IMR-90 (cell line): ENCODE data around the gene LTBP1. TPM values are rescaled to one million over a fixed set of nuclear protein-coding genes. Genes with fewer than 3 reads are reported as not detected.
"Not testable (repeated sequence)": the region's sequence is repeated elsewhere in the genome, so short reads cannot be mapped to it uniquely, and the experiment has no call there.

Experiments used
- ATAC-seq: fragments of 200-7000 bp; cut with Tn5 transposase; 2 replicates; pipeline ENCODE4 v1.9.1; 2020; ENCODE audit warnings: low read depth, mild to moderate bottlenecking, moderate library complexity
- BruUV-seq: library from RNA; stranded (reverse); fragments of 400-500 nt; replicated peaks from 2 replicates; lab custom pipeline; 2021; lab: Mats Ljungman, UMichigan
- CTCF ChIA-PET: fragments of 300-600 bp; formaldehyde crosslinking; extraction: SDS; loops from one replicate; lab custom pipeline; 2021; ENCODE audit warnings: antibody characterized with exemption; lab: Yijun Ruan, JAX
- POLR2A ChIA-PET: fragments of 300-600 bp; sonication (Branson Sonifier 250); formaldehyde crosslinking; loops from one replicate; lab custom pipeline; 2022; ENCODE audit warnings: antibody characterized with exemption; ENCODE audit not compliant: unreplicated experiment; lab: Charles Lee
- DNase-seq: peaks from one replicate; pipeline ENCODE4 v3.0.0; 2013
- H2AFZ ChIP-seq: replicated peaks from 2 replicates; pipeline ENCODE3; 2013; ENCODE audit warnings: low read length, mild to moderate bottlenecking; ENCODE audit not compliant: poor library complexity
- H2AK5ac ChIP-seq: 2 replicates; pipeline ENCODE4 v1.6.1; 2013; ENCODE audit warnings: low read depth, low read length, inconsistent platforms
- H2AK9ac ChIP-seq: replicated peaks from 2 replicates; pipeline ENCODE3; 2013; ENCODE audit warnings: mild to moderate bottlenecking, low read depth, low read length, moderate library complexity; ENCODE audit not compliant: poor library complexity
- H2BK120ac ChIP-seq: 2 replicates; pipeline ENCODE4 v1.6.1; 2013; ENCODE audit warnings: low read depth, low read length, inconsistent platforms
- H2BK15ac ChIP-seq: 3 replicates; pipeline ENCODE4 v1.6.1; 2013; ENCODE audit warnings: low read depth, low read length, inconsistent platforms
- H2BK20ac ChIP-seq: 2 replicates; pipeline ENCODE4 v1.6.1; 2013; ENCODE audit warnings: low read depth, mild to moderate bottlenecking, inconsistent platforms, low read length, moderate library complexity
- H2BK5ac ChIP-seq: 2 replicates; pipeline ENCODE4 v1.6.1; 2013; ENCODE audit warnings: mild to moderate bottlenecking, low read depth, low read length, inconsistent platforms; ENCODE audit not compliant: poor library complexity, severe bottlenecking
- H3K14ac ChIP-seq: replicated peaks from 2 replicates; pipeline ENCODE4 v1.6.1; 2013; ENCODE audit warnings: low read depth, low read length, inconsistent platforms
- H3K18ac ChIP-seq: 2 replicates; pipeline ENCODE4 v1.6.1; 2013; ENCODE audit warnings: low read depth, low read length, control low read depth
- H3K23ac ChIP-seq: 2 replicates; pipeline ENCODE4 v1.6.1; 2013; ENCODE audit warnings: low read depth, low read length, inconsistent platforms
- H3K27ac ChIP-seq: 2 replicates; pipeline ENCODE4 v1.5.1; 2013; ENCODE audit warnings: mild to moderate bottlenecking, control low read depth, low read length; ENCODE audit not compliant: insufficient read depth
- H3K27me3 ChIP-seq: 2 replicates; pipeline ENCODE4 v1.6.1; 2013; ENCODE audit warnings: low read length; ENCODE audit not compliant: control insufficient read depth, insufficient read depth
- H3K36me3 ChIP-seq: 2 replicates; pipeline ENCODE4 v1.6.1; 2013; ENCODE audit warnings: low read length, mixed read lengths; ENCODE audit not compliant: control insufficient read depth, insufficient read depth
- H3K4ac ChIP-seq: 2 replicates; pipeline ENCODE4 v1.6.1; 2013; ENCODE audit warnings: low read depth, low read length, inconsistent platforms
- H3K4me1 ChIP-seq: 2 replicates; pipeline ENCODE4 v1.6.1; 2013; ENCODE audit warnings: low read length, mixed read lengths; ENCODE audit not compliant: control insufficient read depth, insufficient read depth
- H3K4me2 ChIP-seq: 2 replicates; pipeline ENCODE4 v1.6.1; 2013; ENCODE audit warnings: low read depth, mild to moderate bottlenecking, control low read depth, low read length, moderate library complexity
- H3K4me3 ChIP-seq: 2 replicates; pipeline ENCODE4 v1.5.1; 2013; ENCODE audit warnings: low read depth, mild to moderate bottlenecking, control low read depth, low read length, moderate library complexity; ENCODE audit not compliant: insufficient read depth
- H3K56ac ChIP-seq: 2 replicates; pipeline ENCODE4 v1.6.1; 2013; ENCODE audit warnings: low read length, inconsistent platforms; ENCODE audit not compliant: insufficient read depth; ENCODE audit errors: extremely low read depth
- H3K79me1 ChIP-seq, 2 experiments: 2 replicates each; pipeline ENCODE4 v1.6.1; 2013; ENCODE audit warnings: low read length in 2 of 2, inconsistent platforms in 1 of 2, low read depth in 1 of 2
- H3K9ac ChIP-seq: 2 replicates; pipeline ENCODE4 v1.6.1; 2013; ENCODE audit warnings: low read depth, low read length, control low read depth
- H3K9me1 ChIP-seq: 2 replicates; pipeline ENCODE4 v1.6.1; 2013; ENCODE audit warnings: low read length, inconsistent platforms; ENCODE audit not compliant: insufficient read depth
- H3K9me3 ChIP-seq: 2 replicates; pipeline ENCODE4 v1.6.1; 2013; ENCODE audit warnings: low read length; ENCODE audit not compliant: control insufficient read depth, insufficient read depth
- H4K20me1 ChIP-seq: 2 replicates; pipeline ENCODE4 v1.6.1; 2013; ENCODE audit warnings: low read length, inconsistent platforms; ENCODE audit not compliant: insufficient read depth
- H4K5ac ChIP-seq: 2 replicates; pipeline ENCODE4 v1.6.1; 2013; ENCODE audit warnings: mild to moderate bottlenecking, low read depth, low read length, control low read depth
- H4K8ac ChIP-seq, 2 experiments: 2 replicates each; pipeline ENCODE4 v1.6.1; 2013; ENCODE audit warnings: low read depth in 2 of 2, low read length in 2 of 2, control low read depth in 1 of 2, inconsistent platforms in 1 of 2
- H4K91ac ChIP-seq: 2 replicates; pipeline ENCODE4 v1.6.1; 2013; ENCODE audit warnings: low read depth, low read length, inconsistent platforms; ENCODE audit not compliant: insufficient read depth
- WGBS, 2 experiments: methylation state at CpG; one replicate each; pipeline versions ENCODE4 v1.1.5 to v1.1.7; 2013; ENCODE audit warnings: missing lambda C conversion rate in 2 of 2; ENCODE audit not compliant: insufficient read length in 1 of 2; ENCODE audit errors: extremely low coverage in 2 of 2; 5-methylcytosine and 5-hydroxymethylcytosine counted together
- dilution Hi-C: fragments of 300-500 bp; cut with HindIII; formaldehyde crosslinking; loops from one replicate; pipeline ENCODE4 v1.14.3; 2018; ENCODE audit warnings: low sequenced_read_pairs; ENCODE audit not compliant: unreplicated experiment
- in situ Hi-C: fragments of 300-500 bp; cut with MboI; formaldehyde crosslinking; loops from 3 replicates; pipeline ENCODE4 v1.14.3; 2019; ENCODE audit warnings: low sequenced_read_pairs, inconsistent platforms, mixed read lengths
- intact Hi-C: fragments of 100-400 bp; cut with micrococcal nuclease; formaldehyde crosslinking; loops from 2 replicates; pipeline ENCODE4 v1.10.0; 2022
- polyA plus RNA-seq, 3 experiments: library from polyadenylated mRNA; depleted of rRNA; stranded (reverse); fragments of >200 nt; gene quantifications; 2 replicates each; pipeline ENCODE4 v1.2.3, GENCODE V29; 2012; ENCODE audit warnings: low replicate concordance in 1 of 3
- total RNA-seq: library from RNA; depleted of rRNA; stranded (reverse); fragments of >200 nt; gene quantifications from 2 replicates; pipeline ENCODE4 v1.2.3, GENCODE V29; 2012

The LTBP1 gene
- total and polyA plus RNA-seq, 2 of the 4 experiments (the other 2 are of a cell fraction) = 235 to 326 TPM

- H2BK15ac ChIP-seq, H3K36me3 ChIP-seq, H3K14ac ChIP-seq, DNase-seq, POLR2A ChIA-PET, H3K9me1 ChIP-seq, H4K5ac ChIP-seq, H4K20me1 ChIP-seq, BruUV-seq, CTCF ChIA-PET, H2BK120ac ChIP-seq, H3K4me1 ChIP-seq, H2BK20ac ChIP-seq, H4K91ac ChIP-seq, H3K27me3 ChIP-seq, intact Hi-C loops, H3K27ac ChIP-seq, ATAC-seq, H3K9ac ChIP-seq, H2AK5ac ChIP-seq, dilution Hi-C loops, H3K23ac ChIP-seq, H3K9me3 ChIP-seq, H3K79me1 ChIP-seq, H3K4me3 ChIP-seq, H3K4me2 ChIP-seq, H2BK5ac ChIP-seq, H3K18ac ChIP-seq, H3K56ac ChIP-seq, H2AK9ac ChIP-seq, in situ Hi-C loops, H4K8ac ChIP-seq, H2AFZ ChIP-seq, H3K4ac ChIP-seq: not testable (repeated sequence)
- no CpG with 5 or more reads among the region's 5 CpGs for WGBS, 2 experiments
These were observed 25.3 kb upstream of the LTBP1 start for GRCh38 chr2:32921486-32921885.
